Measurements from ENCODE around the gene SNAPC2.

Gene SNAPC2

DNA sequence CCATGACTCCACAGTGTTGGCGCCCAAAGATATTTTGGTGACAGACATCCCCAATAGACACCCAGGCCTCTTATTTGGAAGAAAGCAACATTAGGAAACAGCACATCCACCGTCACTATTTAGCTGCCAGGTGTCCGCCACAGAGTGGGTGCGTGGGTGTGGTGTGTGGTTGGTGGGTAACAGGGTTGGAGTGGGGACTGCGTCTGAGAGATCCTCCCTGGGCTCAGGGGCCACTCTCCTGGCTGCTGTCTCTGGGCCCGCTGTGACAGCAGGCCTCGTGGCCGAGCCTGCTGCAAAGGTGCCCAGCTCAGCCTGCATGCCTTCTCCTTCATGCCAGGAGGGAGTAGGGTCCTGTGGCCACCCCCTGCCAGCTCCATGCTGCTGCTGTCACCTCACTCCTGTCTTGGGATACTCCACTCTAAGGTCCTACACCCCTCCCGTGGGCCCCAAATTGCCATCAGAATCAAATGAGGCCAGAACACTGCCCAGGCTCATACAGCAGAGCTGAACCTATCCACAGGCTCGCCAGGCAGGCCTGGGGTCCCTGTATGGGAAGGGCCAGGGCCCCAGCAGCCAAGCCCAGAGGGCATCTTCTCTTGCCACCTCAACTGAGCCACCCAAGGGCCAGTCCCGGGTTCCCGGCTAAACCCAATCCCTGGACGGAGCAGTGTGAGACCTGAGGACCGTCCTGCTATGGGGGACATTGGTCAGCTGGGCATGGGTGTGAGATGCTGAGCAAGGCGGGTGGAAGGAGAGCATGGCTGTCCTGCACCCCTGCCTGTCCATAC is 48.1 kb downstream of the SNAPC2 start:
- Histone ChIP-seq H3K27ac (ENCODE audit: low read length, poor library complexity, severe bottlenecking) (no peak overlapping the region), H3K27me3 (ENCODE audit: control insufficient read depth in 1 of 2, insufficient read depth in 1 of 2, low read length in 2 of 2) (no peaks in the 10 kb centered on the region), H3K14ac (ENCODE audit: low read length in 2 of 2) (no peak overlapping the region), H2AK5ac (ENCODE audit: low read length, severe bottlenecking) (no peak overlapping the region), H3K9me3 (ENCODE audit: control insufficient read depth, low read length) (no peaks in the 10 kb centered on the region), H2BK5ac (ENCODE audit: low read depth, low read length, poor library complexity, severe bottlenecking) (no peak overlapping the region), H3K36me3 (ENCODE audit: control insufficient read depth in 1 of 2, insufficient read depth in 2 of 2, low read depth in 1 of 2, low read length in 2 of 2) (peaks cover 77 to 81% of the 10 kb centered on the region in 2 experiments), H3K4me1 (ENCODE audit: control insufficient read depth, insufficient read depth, low read depth, low read length) (peaks cover 2% of the 10 kb centered on the region), H2BK120ac (ENCODE audit: low read depth, low read length) (no peak overlapping the region), H3K9ac (ENCODE audit: low read length) (no peak overlapping the region), H3K18ac (ENCODE audit: low read depth in 1 of 2, low read length in 2 of 2) (no peak overlapping the region), H3K79me1 (replicated peaks; ENCODE audit: low read length, poor library complexity, severe bottlenecking) (peaks cover 66% of the 10 kb centered on the region), H3K4ac (ENCODE audit: low read depth in 1 of 2, low read length in 2 of 2) (no peak overlapping the region), H2BK12ac (ENCODE audit: low read length in 2 of 2) (no peak overlapping the region), H4K8ac (ENCODE audit: low read length) (peak overlapping the region; percentile 5), H3K4me3 (ENCODE audit: insufficient read depth in 1 of 2, low read depth in 1 of 2, low read length in 2 of 2) (no peak overlapping the region), H3K23ac (ENCODE audit: low read length in 2 of 2) (no peak overlapping the region), H4K91ac (ENCODE audit: low read length) (no peak overlapping the region), H3K4me2 (ENCODE audit: low read length, poor library complexity, severe bottlenecking) (no peak overlapping the region), H2BK15ac (ENCODE audit: low read depth, poor library complexity, severe bottlenecking) (no peak overlapping the region), H2AFZ (ENCODE audit: low read depth, low read length) (no peak overlapping the region)
- WGBS, result 96% methylated on average over 14 of the region's 15 CpGs
- no peak for DNase-seq

DNA sequence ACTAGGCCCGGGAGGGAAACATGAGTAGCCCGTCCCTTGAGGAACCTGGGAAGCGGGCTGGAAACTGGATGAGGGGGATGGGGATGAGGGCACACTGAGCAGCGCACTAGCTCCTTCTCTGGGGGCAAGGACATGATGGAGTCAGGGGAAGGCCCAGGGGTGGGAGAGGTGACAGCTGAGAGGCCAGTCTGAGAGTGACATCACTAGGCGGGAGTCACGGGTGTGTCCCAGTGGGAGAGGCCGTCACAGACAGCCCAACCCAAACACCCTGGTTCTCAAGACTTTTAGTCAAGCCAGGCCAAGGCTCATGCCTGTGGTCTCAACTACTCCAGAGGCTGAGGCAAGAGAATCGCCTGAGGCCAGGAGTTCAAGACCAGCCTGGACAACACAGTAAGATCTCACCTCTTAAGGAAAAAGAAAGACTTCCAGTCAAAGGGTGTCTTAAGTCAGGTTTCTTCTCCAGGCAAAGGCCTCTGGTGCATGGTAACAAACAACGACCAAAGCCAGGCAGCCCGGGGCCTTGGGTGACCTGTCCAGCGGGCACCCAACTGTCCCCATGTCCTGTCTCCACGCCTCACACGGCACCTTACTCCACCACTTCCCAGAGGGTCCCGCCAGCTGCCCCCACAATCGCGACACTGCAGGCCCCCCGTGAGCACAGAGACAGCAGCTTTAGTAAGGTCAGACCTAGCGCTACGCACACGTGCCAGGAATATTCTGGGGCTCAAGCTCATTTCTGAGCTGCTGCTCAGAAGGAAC is 48.8 kb downstream of the SNAPC2 start:
- Histone ChIP-seq H2BK12ac (ENCODE audit: low read length in 2 of 2) (peak overlapping the region in 1 of 2 experiments; percentile 48), H3K36me3 (ENCODE audit: control insufficient read depth in 1 of 2, insufficient read depth in 2 of 2, low read depth in 1 of 2, low read length in 2 of 2) (peaks cover 77 to 81% of the 10 kb centered on the region in 2 experiments), H3K79me1 (replicated peaks; ENCODE audit: low read length, poor library complexity, severe bottlenecking) (peaks cover 66% of the 10 kb centered on the region), H3K14ac (ENCODE audit: low read length in 2 of 2) (no peak overlapping the region), H3K9ac (ENCODE audit: low read length) (peak overlapping the region; percentile 34), H3K23ac (ENCODE audit: low read length in 2 of 2) (no peak overlapping the region), H2BK15ac (ENCODE audit: low read depth, poor library complexity, severe bottlenecking) (no peak overlapping the region), H2AFZ (ENCODE audit: low read depth, low read length) (no peak overlapping the region), H3K4ac (ENCODE audit: low read depth in 1 of 2, low read length in 2 of 2) (no peak overlapping the region), H3K18ac (ENCODE audit: low read depth in 1 of 2, low read length in 2 of 2) (no peak overlapping the region), H2BK5ac (ENCODE audit: low read depth, low read length, poor library complexity, severe bottlenecking) (no peak overlapping the region), H3K27ac (ENCODE audit: low read length, poor library complexity, severe bottlenecking) (no peak overlapping the region), H2AK5ac (ENCODE audit: low read length, severe bottlenecking) (no peak overlapping the region), H3K27me3 (ENCODE audit: control insufficient read depth in 1 of 2, insufficient read depth in 1 of 2, low read length in 2 of 2) (no peaks in the 10 kb centered on the region), H3K9me3 (ENCODE audit: control insufficient read depth, low read length) (no peaks in the 10 kb centered on the region), H4K8ac (ENCODE audit: low read length) (peak overlapping the region; percentile 5), H3K4me2 (ENCODE audit: low read length, poor library complexity, severe bottlenecking) (no peak overlapping the region), H3K4me1 (ENCODE audit: control insufficient read depth, insufficient read depth, low read depth, low read length) (no peaks in the 10 kb centered on the region), H4K91ac (ENCODE audit: low read length) (no peak overlapping the region), H2BK120ac (ENCODE audit: low read depth, low read length) (no peak overlapping the region), H3K4me3 (ENCODE audit: insufficient read depth in 1 of 2, low read depth in 1 of 2, low read length in 2 of 2) (no peak overlapping the region)
- no peak for DNase-seq
- WGBS, result 97% methylated on average over 20 of the region's 20 CpGs

DNA sequence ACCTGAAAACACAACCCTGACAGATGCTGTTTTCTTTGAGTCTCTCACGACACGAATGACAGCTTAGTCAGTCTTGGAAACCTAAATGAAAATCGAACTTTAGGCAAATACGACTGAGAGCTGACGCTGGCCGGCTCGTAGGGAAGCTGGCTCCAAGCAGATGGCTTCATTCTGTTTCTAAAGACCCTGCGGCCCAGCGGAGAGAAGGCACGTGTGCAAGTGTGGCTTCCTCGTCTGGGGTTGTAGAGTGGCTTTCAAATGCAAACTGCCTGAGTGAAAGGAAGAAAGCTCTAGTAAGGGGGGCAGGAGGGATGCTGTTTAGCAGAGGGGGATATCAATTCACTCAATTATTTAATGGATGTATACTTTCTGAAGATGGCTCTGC is 49.4 kb downstream of the SNAPC2 start:
- H4K8ac ChIP-seq (ENCODE audit: low read length), result no peak overlapping the region
- no peak overlapping the region for H4K91ac ChIP-seq (ENCODE audit: low read length)
- no peaks in the 10 kb centered on the region for H3K27me3 ChIP-seq (ENCODE audit: control insufficient read depth in 1 of 2, insufficient read depth in 1 of 2, low read length in 2 of 2)
- H3K4me1 ChIP-seq (ENCODE audit: control insufficient read depth, insufficient read depth, low read depth, low read length), result no peaks in the 10 kb centered on the region
- no peak overlapping the region for H3K4me2 ChIP-seq (ENCODE audit: low read length, poor library complexity, severe bottlenecking)
- no peak overlapping the region for H2BK120ac ChIP-seq (ENCODE audit: low read depth, low read length)
- H2AFZ ChIP-seq (ENCODE audit: low read depth, low read length), result no peak overlapping the region
- DNase-seq, result no peak
- no peak overlapping the region for H3K4me3 ChIP-seq (ENCODE audit: insufficient read depth in 1 of 2, low read depth in 1 of 2, low read length in 2 of 2)
- no peak overlapping the region for H3K4ac ChIP-seq (ENCODE audit: low read depth in 1 of 2, low read length in 2 of 2)
- H3K14ac ChIP-seq (ENCODE audit: low read length in 2 of 2), result no peak overlapping the region
- no peak overlapping the region for H3K18ac ChIP-seq (ENCODE audit: low read depth in 1 of 2, low read length in 2 of 2)
- peaks cover 78 to 83% of the 10 kb centered on the region in 2 experiments for H3K36me3 ChIP-seq (ENCODE audit: control insufficient read depth in 1 of 2, insufficient read depth in 2 of 2, low read depth in 1 of 2, low read length in 2 of 2)
- WGBS, result 97% methylated on average over 11 of the region's 11 CpGs
- H3K9me3 ChIP-seq (ENCODE audit: control insufficient read depth, low read length), result no peaks in the 10 kb centered on the region
- H2BK12ac ChIP-seq (ENCODE audit: low read length in 2 of 2), result no peak overlapping the region
- H2AK5ac ChIP-seq (ENCODE audit: low read length, severe bottlenecking), result no peak overlapping the region
- H2BK5ac ChIP-seq (ENCODE audit: low read depth, low read length, poor library complexity, severe bottlenecking), result no peak overlapping the region
- H3K23ac ChIP-seq (ENCODE audit: low read length in 2 of 2), result no peak overlapping the region
- peaks cover 71% of the 10 kb centered on the region for H3K79me1 ChIP-seq (replicated peaks; ENCODE audit: low read length, poor library complexity, severe bottlenecking)
- H2BK15ac ChIP-seq (ENCODE audit: low read depth, poor library complexity, severe bottlenecking), result no peak overlapping the region
- H3K27ac ChIP-seq (ENCODE audit: low read length, poor library complexity, severe bottlenecking), result no peak overlapping the region
- H3K9ac ChIP-seq (ENCODE audit: low read length), result no peak overlapping the region

DNA sequence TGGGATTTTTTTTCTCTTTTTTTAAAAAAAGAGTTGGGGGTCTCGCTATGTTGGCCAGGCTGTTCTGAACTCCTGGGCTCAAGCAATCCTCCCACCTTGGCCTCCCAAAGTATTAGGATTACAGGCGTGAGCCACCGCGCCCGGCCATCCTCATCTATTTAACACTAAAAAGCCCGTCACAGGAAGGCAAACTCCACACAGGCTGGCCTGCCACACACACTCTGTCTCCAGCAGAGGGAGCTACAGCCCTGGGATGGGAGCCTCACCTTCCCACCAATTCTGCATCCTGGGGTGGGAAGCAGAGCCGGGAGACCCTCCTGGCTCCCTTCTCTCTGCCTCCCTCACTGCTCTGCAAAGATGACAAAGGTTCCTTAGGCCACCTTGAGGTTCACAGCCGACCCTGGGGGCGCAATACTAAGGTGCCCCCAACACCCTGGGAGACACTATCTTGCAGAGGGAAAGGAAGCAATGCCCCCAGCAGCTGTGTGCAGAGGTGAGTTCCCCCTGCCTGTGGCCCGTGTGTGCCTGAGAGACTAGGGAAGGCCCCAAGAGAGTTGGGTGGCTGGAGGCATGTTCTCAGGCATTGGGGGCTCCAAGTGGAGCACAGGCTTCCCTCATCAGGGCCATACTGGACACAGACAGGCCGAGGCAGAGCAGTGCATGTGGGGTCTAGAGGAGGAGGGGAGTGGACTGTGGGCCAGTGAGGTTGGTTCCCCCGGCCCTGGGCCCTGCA is 50.7 kb downstream of the SNAPC2 start:
- no peak overlapping the region for H3K18ac ChIP-seq (ENCODE audit: low read depth in 1 of 2, low read length in 2 of 2)
- H3K27ac ChIP-seq (ENCODE audit: low read length, poor library complexity, severe bottlenecking), result no peak overlapping the region
- H3K4me3 ChIP-seq (ENCODE audit: insufficient read depth in 1 of 2, low read depth in 1 of 2, low read length in 2 of 2), result no peak overlapping the region
- no peak overlapping the region for H2AK5ac ChIP-seq (ENCODE audit: low read length, severe bottlenecking)
- no peak overlapping the region for H4K91ac ChIP-seq (ENCODE audit: low read length)
- no peak overlapping the region for H2BK5ac ChIP-seq (ENCODE audit: low read depth, low read length, poor library complexity, severe bottlenecking)
- no peak overlapping the region for H2BK120ac ChIP-seq (ENCODE audit: low read depth, low read length)
- peaks cover 4% of the 10 kb centered on the region for H3K4me1 ChIP-seq (ENCODE audit: control insufficient read depth, insufficient read depth, low read depth, low read length)
- H3K79me1 ChIP-seq (replicated peaks; ENCODE audit: low read length, poor library complexity, severe bottlenecking), result peaks cover 72% of the 10 kb centered on the region
- no peak overlapping the region for H3K9ac ChIP-seq (ENCODE audit: low read length)
- no peak overlapping the region for H3K23ac ChIP-seq (ENCODE audit: low read length in 2 of 2)
- H3K14ac ChIP-seq (ENCODE audit: low read length in 2 of 2), result no peak overlapping the region
- H3K36me3 ChIP-seq (ENCODE audit: control insufficient read depth in 1 of 2, insufficient read depth in 2 of 2, low read depth in 1 of 2, low read length in 2 of 2), result peaks cover 69 to 84% of the 10 kb centered on the region in 2 experiments
- no peaks in the 10 kb centered on the region for H3K27me3 ChIP-seq (ENCODE audit: control insufficient read depth in 1 of 2, insufficient read depth in 1 of 2, low read length in 2 of 2)
- H3K4ac ChIP-seq (ENCODE audit: low read depth in 1 of 2, low read length in 2 of 2), result no peak overlapping the region
- H2AFZ ChIP-seq (ENCODE audit: low read depth, low read length), result no peak overlapping the region
- DNase-seq, result peak; percentile 60
- H4K8ac ChIP-seq (ENCODE audit: low read length), result no peak overlapping the region
- H3K9me3 ChIP-seq (ENCODE audit: control insufficient read depth, low read length), result no peaks in the 10 kb centered on the region
- no peak overlapping the region for H2BK15ac ChIP-seq (ENCODE audit: low read depth, poor library complexity, severe bottlenecking)
- no peak overlapping the region for H3K4me2 ChIP-seq (ENCODE audit: low read length, poor library complexity, severe bottlenecking)
- no peak overlapping the region for H2BK12ac ChIP-seq (ENCODE audit: low read length in 2 of 2)
- 69% methylated on average over 12 of the region's 12 CpGs for WGBS
